Calu3 (cell line): ENCODE results near the gene DAAM1. TPM values are rescaled to one million over a fixed set of nuclear protein-coding genes. Genes with fewer than 3 reads are reported as not detected.
A peak's percentile ranks its signal among the peaks of the same experiment; 100 is the strongest.

Experiments used
- BruUV-seq: library from RNA; stranded (reverse); fragments of 400-500 nt; replicated peaks from 2 replicates; lab custom pipeline; 2021; lab: Mats Ljungman, UMichigan
- CTCF ChIA-PET: fragments of 300-600 bp; sonication (Branson Sonifier 250); formaldehyde crosslinking; loops from one replicate; lab custom pipeline; 2022; ENCODE audit warnings: antibody characterized with exemption; lab: Charles Lee
- DNase-seq: peaks from one replicate; pipeline ENCODE4 v3.0.0; 2022
- H3K27ac Mint-ChIP-seq: one replicate; pipeline ENCODE4 v1.8.0; 2022; ENCODE audit warnings: mixed read lengths; ENCODE audit not compliant: unreplicated experiment
- H3K27me3 Mint-ChIP-seq: one replicate; pipeline ENCODE4 v1.8.0; 2022; ENCODE audit warnings: mixed read lengths; ENCODE audit not compliant: unreplicated experiment
- H3K36me3 Mint-ChIP-seq: one replicate; pipeline ENCODE4 v1.8.0; 2022; ENCODE audit warnings: mild to moderate bottlenecking, moderate library complexity, mixed read lengths; ENCODE audit not compliant: insufficient read depth, unreplicated experiment
- H3K4me1 Mint-ChIP-seq: one replicate; pipeline ENCODE4 v1.8.0; 2022; ENCODE audit warnings: mild to moderate bottlenecking, low read depth, mixed read lengths; ENCODE audit not compliant: unreplicated experiment
- H3K4me3 Mint-ChIP-seq: one replicate; pipeline ENCODE4 v1.8.0; 2022; ENCODE audit warnings: mild to moderate bottlenecking, low read depth, moderate library complexity, mixed read lengths; ENCODE audit not compliant: unreplicated experiment
- H3K9me3 Mint-ChIP-seq: one replicate; pipeline ENCODE4 v1.8.0; 2022; ENCODE audit warnings: low read depth, mixed read lengths; ENCODE audit not compliant: unreplicated experiment
- intact Hi-C: fragments of 100-400 bp; cut with micrococcal nuclease; formaldehyde crosslinking; loops from one replicate; pipeline ENCODE4 v1.10.0; 2022; ENCODE audit not compliant: unreplicated experiment
- total RNA-seq: library from RNA; stranded (reverse); gene quantifications from 2 replicates; pipeline ENCODE4 v1.2.3, GENCODE V29; 2022
- TF ChIP-seq, protein P1 (sequence below): fragments of 200-600 bp; IDR thresholded peaks from one replicate; pipeline ENCODE4 v1.8.0; 2022; ENCODE audit warnings: antibody characterized with exemption; ENCODE audit not compliant: unreplicated experiment

DAAM1 gene
- total RNA-seq, 1 experiment from 2014 or later, result 28.9 TPM

GRCh38 chr14:59339524-59340330 is 151.3 kb downstream of the DAAM1 start:
- no peak overlapping the region for H3K4me3 Mint-ChIP-seq
- TF ChIP-seq, protein P1, sequence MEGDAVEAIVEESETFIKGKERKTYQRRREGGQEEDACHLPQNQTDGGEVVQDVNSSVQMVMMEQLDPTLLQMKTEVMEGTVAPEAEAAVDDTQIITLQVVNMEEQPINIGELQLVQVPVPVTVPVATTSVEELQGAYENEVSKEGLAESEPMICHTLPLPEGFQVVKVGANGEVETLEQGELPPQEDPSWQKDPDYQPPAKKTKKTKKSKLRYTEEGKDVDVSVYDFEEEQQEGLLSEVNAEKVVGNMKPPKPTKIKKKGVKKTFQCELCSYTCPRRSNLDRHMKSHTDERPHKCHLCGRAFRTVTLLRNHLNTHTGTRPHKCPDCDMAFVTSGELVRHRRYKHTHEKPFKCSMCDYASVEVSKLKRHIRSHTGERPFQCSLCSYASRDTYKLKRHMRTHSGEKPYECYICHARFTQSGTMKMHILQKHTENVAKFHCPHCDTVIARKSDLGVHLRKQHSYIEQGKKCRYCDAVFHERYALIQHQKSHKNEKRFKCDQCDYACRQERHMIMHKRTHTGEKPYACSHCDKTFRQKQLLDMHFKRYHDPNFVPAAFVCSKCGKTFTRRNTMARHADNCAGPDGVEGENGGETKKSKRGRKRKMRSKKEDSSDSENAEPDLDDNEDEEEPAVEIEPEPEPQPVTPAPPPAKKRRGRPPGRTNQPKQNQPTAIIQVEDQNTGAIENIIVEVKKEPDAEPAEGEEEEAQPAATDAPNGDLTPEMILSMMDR, result no peak
- no peak overlapping the region for H3K27ac Mint-ChIP-seq
- H3K27me3 Mint-ChIP-seq, result no peaks in the 10 kb centered on the region
- H3K9me3 Mint-ChIP-seq, result no peaks in the 10 kb centered on the region
- no TSS peak for BruUV-seq
- intact Hi-C loops, result no loop called here
- H3K4me1 Mint-ChIP-seq, result peaks cover 22% of the 10 kb centered on the region
- no peak for DNase-seq
- H3K36me3 Mint-ChIP-seq, result peaks cover 4% of the 10 kb centered on the region
- CTCF ChIA-PET, result no interaction called here

DNA sequence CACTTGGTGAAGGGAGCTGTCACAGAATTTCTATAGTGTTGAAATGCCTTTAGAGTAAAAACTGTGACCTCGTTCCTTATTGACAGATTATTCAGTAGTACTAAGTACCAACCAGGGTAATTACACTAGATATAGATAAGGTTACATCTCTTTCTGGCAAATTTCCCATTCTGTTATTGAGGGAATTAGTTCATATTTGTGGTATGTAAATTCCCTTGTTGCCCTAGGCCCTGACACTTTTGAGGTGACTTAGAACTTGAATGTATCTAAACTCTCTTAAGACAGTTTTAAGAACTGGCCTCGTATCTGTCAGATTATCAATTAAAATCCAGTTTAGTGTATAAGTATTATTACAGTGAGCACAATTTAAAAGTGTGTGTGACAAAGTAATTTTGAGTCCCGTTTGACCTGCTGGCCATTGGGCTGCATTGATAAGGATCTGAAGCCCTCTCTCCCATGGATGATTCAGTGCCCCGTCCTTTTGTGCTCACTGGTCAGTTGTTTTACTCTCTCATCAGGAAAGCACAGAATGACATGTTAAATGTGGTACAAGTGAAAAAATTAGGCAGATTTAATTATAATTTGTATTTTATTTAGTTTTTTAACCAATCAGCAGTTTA is 153.5 kb downstream of the DAAM1 start:
- Mint-ChIP-seq H3K36me3 (peaks cover 4% of the 10 kb centered on the region), H3K4me1 (peaks cover 22% of the 10 kb centered on the region), H3K4me3 (no peak overlapping the region), H3K27me3 (no peaks in the 10 kb centered on the region), H3K27ac (peak overlapping the region; percentile 41), H3K9me3 (no peaks in the 10 kb centered on the region)
- TF ChIP-seq, protein P1, result no peak
- no TSS peak for BruUV-seq
- CTCF ChIA-PET, result no interaction called here
- DNase-seq, result no peak
- intact Hi-C loops, result no loop called here

GRCh38 chr14:59342516-59343484 is 154.3 kb downstream of the DAAM1 start:
- H3K4me3 Mint-ChIP-seq, result no peak overlapping the region
- H3K36me3 Mint-ChIP-seq, result peaks cover 4% of the 10 kb centered on the region
- intact Hi-C loops, result no loop called here
- CTCF ChIA-PET, result no interaction called here
- BruUV-seq, result no TSS peak
- TF ChIP-seq, protein P1, result no peak
- H3K4me1 Mint-ChIP-seq, result peaks cover 22% of the 10 kb centered on the region
- H3K27me3 Mint-ChIP-seq, result no peaks in the 10 kb centered on the region
- H3K9me3 Mint-ChIP-seq, result no peaks in the 10 kb centered on the region
- peak; percentile 21 for DNase-seq
- H3K27ac Mint-ChIP-seq, result peak overlapping the region; percentile 2

DNA sequence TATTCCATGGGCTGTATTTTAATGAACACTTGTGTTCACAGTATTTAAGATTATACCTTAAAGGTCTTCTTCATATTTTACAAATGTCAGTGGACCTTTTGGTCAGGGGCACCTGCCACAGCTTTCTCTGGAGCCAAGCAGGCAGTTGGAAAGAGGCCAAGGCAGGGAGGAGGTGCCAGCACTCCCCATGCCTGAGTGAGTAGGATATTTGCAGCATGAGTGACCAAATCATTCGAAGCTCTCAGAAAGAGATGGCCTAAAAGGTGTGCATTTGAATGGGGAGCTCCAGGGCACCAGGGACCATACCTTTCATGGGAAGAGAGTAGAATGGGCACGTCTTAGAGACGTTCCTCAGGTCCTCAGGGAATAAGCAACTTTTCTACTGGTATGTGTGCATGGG is 155.1 kb downstream of the DAAM1 start:
- TF ChIP-seq, protein P1, result no peak
- Mint-ChIP-seq H3K36me3 (peaks cover 4% of the 10 kb centered on the region), H3K4me3 (no peak overlapping the region), H3K4me1 (peaks cover 22% of the 10 kb centered on the region), H3K27me3 (no peaks in the 10 kb centered on the region), H3K27ac (no peak overlapping the region), H3K9me3 (no peaks in the 10 kb centered on the region)
- peak; percentile 38 for DNase-seq
- CTCF ChIA-PET, result no interaction called here
- intact Hi-C loops, result no loop called here
- BruUV-seq, result no TSS peak
